ENCODE measurements around the gene ZNF740.
A peak's percentile ranks its signal among the peaks of the same experiment; 100 is the strongest.
"Not testable (repeated sequence)": the region's sequence is repeated elsewhere in the genome, so short reads cannot be mapped to it uniquely, and the experiment has no call there.

The ZNF740 gene

GRCh38 chr12:53172352-53172751, 8.2 kb upstream of the ZNF740 start:
- H3K4me3 ChIP-seq (ENCODE audit: low read depth, low read length) = no peak overlapping the region
- no peak for DNase-seq (ENCODE audit: low read depth)
- no peak for TF ChIP-seq CTCF (IDR thresholded peaks at IDR 0.05; ENCODE audit: low read depth, low read length, missing control alignments)

- no peak for TF ChIP-seq CTCF (IDR thresholded peaks at IDR 0.05; ENCODE audit: low read depth, low read length, missing control alignments)
- H3K4me3 ChIP-seq (ENCODE audit: low read depth, low read length) = no peak overlapping the region
- DNase-seq (ENCODE audit: low read depth) = no peak
Measured at GRCh38 chr12:53173085-53173715, 7.3 kb upstream of the ZNF740 start.

- no peak for DNase-seq (ENCODE audit: low read depth)
- no peak for TF ChIP-seq CTCF (IDR thresholded peaks at IDR 0.05; ENCODE audit: low read depth, low read length, missing control alignments)
- no peak overlapping the region for H3K4me3 ChIP-seq (ENCODE audit: low read depth, low read length)
Measured at GRCh38 chr12:53174881-53175491, 5.5 kb upstream of the ZNF740 start.

- no peak overlapping the region for H3K4me3 ChIP-seq (ENCODE audit: low read depth, low read length)
- TF ChIP-seq CTCF (IDR thresholded peaks at IDR 0.05; ENCODE audit: low read depth, low read length, missing control alignments) = no peak
- DNase-seq (ENCODE audit: low read depth) = no peak
Measured at GRCh38 chr12:53176750-53177149, 3.8 kb upstream of the ZNF740 start.

- DNase-seq (ENCODE audit: low read depth); H3K4me3 ChIP-seq (ENCODE audit: low read depth, low read length): not testable (repeated sequence)
Measured at GRCh38 chr12:53177447-53177846, 3.1 kb upstream of the ZNF740 start.

GRCh38 chr12:53178803-53179202, 1.7 kb upstream of the ZNF740 start:
- not testable (repeated sequence) for DNase-seq (ENCODE audit: low read depth); H3K4me3 ChIP-seq (ENCODE audit: low read depth, low read length)

- no peak for DNase-seq (ENCODE audit: low read depth)
- no peak for TF ChIP-seq CTCF (IDR thresholded peaks at IDR 0.05; ENCODE audit: low read depth, low read length, missing control alignments)
Measured at GRCh38 chr12:53179687-53180219, 769 bp upstream of the ZNF740 start.

More at GRCh38 chr12:53179687-53180219, 769 bp upstream of the ZNF740 start:
- peak overlapping the region; percentile 96 for H3K4me3 ChIP-seq (ENCODE audit: low read depth, low read length)
